ENCODE measurements around the gene PLEKHD1.

DNA sequence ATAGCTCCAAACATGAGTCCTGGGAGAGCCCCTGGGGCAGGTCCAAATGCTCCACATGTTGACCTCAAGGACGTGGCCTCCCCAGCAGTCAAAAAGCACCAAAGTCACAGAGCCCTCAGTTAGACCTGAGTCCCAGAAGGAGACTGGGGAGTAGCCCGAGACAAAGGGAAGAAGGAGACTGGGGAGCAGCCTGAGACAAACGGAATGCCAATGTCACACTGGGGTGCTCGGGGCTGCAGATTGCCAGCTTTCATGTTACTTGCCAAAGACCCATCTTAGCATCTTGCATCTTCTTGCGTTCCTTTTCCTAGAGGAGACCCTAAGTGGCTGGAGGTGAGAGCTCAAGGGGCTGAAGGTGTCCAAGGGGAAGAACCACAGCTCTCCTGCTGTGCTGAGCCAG is 14.9 kb downstream of the PLEKHD1 start:
- TF ChIP-seq, protein P1, sequence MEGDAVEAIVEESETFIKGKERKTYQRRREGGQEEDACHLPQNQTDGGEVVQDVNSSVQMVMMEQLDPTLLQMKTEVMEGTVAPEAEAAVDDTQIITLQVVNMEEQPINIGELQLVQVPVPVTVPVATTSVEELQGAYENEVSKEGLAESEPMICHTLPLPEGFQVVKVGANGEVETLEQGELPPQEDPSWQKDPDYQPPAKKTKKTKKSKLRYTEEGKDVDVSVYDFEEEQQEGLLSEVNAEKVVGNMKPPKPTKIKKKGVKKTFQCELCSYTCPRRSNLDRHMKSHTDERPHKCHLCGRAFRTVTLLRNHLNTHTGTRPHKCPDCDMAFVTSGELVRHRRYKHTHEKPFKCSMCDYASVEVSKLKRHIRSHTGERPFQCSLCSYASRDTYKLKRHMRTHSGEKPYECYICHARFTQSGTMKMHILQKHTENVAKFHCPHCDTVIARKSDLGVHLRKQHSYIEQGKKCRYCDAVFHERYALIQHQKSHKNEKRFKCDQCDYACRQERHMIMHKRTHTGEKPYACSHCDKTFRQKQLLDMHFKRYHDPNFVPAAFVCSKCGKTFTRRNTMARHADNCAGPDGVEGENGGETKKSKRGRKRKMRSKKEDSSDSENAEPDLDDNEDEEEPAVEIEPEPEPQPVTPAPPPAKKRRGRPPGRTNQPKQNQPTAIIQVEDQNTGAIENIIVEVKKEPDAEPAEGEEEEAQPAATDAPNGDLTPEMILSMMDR (IDR thresholded peaks at IDR 0.05 in 4 of 5, conservative IDR thresholded peaks at IDR 0.05 in 1 of 5), result no peak
- TF ChIP-seq POLR2A (IDR thresholded peaks at IDR 0.05), result no peak

All from gastrocnemius medialis (tissue), 4 donors.